ENCODE data around the gene TAF1D.

The TAF1D gene

GRCh38 chr11:93727985-93728791 is 13.1 kb downstream of the TAF1D start:
- Mint-ChIP-seq H3K27ac (no peak overlapping the region), H3K9me3 (no peaks in the 10 kb centered on the region), H3K4me3 (no peak overlapping the region), H3K36me3 (ENCODE audit: low read depth) (peaks cover 80% of the 10 kb centered on the region), H3K27me3 (no peaks in the 10 kb centered on the region), H3K4me1 (ENCODE audit: low read depth) (no peaks in the 10 kb centered on the region)
- intact Hi-C loops (cut with micrococcal nuclease) = no loop called here

- no peaks in the 10 kb centered on the region for H3K4me1 Mint-ChIP-seq (ENCODE audit: low read depth)
- H3K4me3 Mint-ChIP-seq = no peak overlapping the region
- peaks cover 64% of the 10 kb centered on the region for H3K36me3 Mint-ChIP-seq (ENCODE audit: low read depth)
- intact Hi-C loops (cut with micrococcal nuclease) = no loop called here
- H3K27ac Mint-ChIP-seq = no peak overlapping the region
- H3K9me3 Mint-ChIP-seq = no peaks in the 10 kb centered on the region
- no peaks in the 10 kb centered on the region for H3K27me3 Mint-ChIP-seq
Observed at GRCh38 chr11:93724089-93724488, 17.2 kb downstream of the TAF1D start.

- peaks cover 68% of the 10 kb centered on the region for H3K36me3 Mint-ChIP-seq (ENCODE audit: low read depth)
- H3K4me1 Mint-ChIP-seq (ENCODE audit: low read depth) = peaks cover 14% of the 10 kb centered on the region
- no peaks in the 10 kb centered on the region for H3K9me3 Mint-ChIP-seq
- H3K27me3 Mint-ChIP-seq = no peaks in the 10 kb centered on the region
- H3K27ac Mint-ChIP-seq = no peak overlapping the region
- H3K4me3 Mint-ChIP-seq = no peak overlapping the region
- intact Hi-C loops (cut with micrococcal nuclease) = no loop called here
Observed at GRCh38 chr11:93720522-93720921, 20.8 kb downstream of the TAF1D start.

GRCh38 chr11:93719310-93719709 is 22.0 kb downstream of the TAF1D start:
- intact Hi-C loops (cut with micrococcal nuclease) = no loop called here
- Mint-ChIP-seq H3K4me1 (ENCODE audit: low read depth) (peaks cover 14% of the 10 kb centered on the region), H3K27me3 (no peaks in the 10 kb centered on the region), H3K4me3 (no peak overlapping the region), H3K36me3 (ENCODE audit: low read depth) (peaks cover 69% of the 10 kb centered on the region), H3K27ac (no peak overlapping the region), H3K9me3 (no peaks in the 10 kb centered on the region)

GRCh38 chr11:93718057-93718563 is 23.2 kb downstream of the TAF1D start:
- Mint-ChIP-seq H3K27me3 (no peaks in the 10 kb centered on the region), H3K9me3 (no peaks in the 10 kb centered on the region), H3K36me3 (ENCODE audit: low read depth) (peaks cover 77% of the 10 kb centered on the region), H3K4me1 (ENCODE audit: low read depth) (peaks cover 14% of the 10 kb centered on the region), H3K27ac (peak overlapping the region; percentile 50), H3K4me3 (no peak overlapping the region)
- intact Hi-C loops (cut with micrococcal nuclease) = no loop called here

- Mint-ChIP-seq H3K4me1 (ENCODE audit: low read depth) (peaks cover 14% of the 10 kb centered on the region), H3K27ac (peak overlapping the region; percentile 50), H3K27me3 (no peaks in the 10 kb centered on the region), H3K36me3 (ENCODE audit: low read depth) (peaks cover 77% of the 10 kb centered on the region), H3K9me3 (no peaks in the 10 kb centered on the region), H3K4me3 (no peak overlapping the region)
- intact Hi-C loops (cut with micrococcal nuclease) = no loop called here
Observed at GRCh38 chr11:93717501-93717900, 23.8 kb downstream of the TAF1D start.

GRCh38 chr11:93715797-93716396 is 25.4 kb downstream of the TAF1D start:
- Mint-ChIP-seq H3K4me1 (ENCODE audit: low read depth) (peaks cover 14% of the 10 kb centered on the region), H3K27me3 (no peaks in the 10 kb centered on the region), H3K36me3 (ENCODE audit: low read depth) (peaks cover 78% of the 10 kb centered on the region), H3K27ac (no peak overlapping the region), H3K9me3 (peaks cover 5% of the 10 kb centered on the region), H3K4me3 (no peak overlapping the region)
- intact Hi-C loops (cut with micrococcal nuclease) = no loop called here

GRCh38 chr11:93712678-93713077 is 28.6 kb downstream of the TAF1D start:
- Mint-ChIP-seq H3K36me3 (ENCODE audit: low read depth) (peaks cover 96% of the 10 kb centered on the region), H3K4me1 (ENCODE audit: low read depth) (peaks cover 5% of the 10 kb centered on the region), H3K27ac (no peak overlapping the region), H3K9me3 (peaks cover 37% of the 10 kb centered on the region), H3K27me3 (no peaks in the 10 kb centered on the region), H3K4me3 (no peak overlapping the region)
- intact Hi-C loops (cut with micrococcal nuclease) = no loop called here

GRCh38 chr11:93710239-93710638 is 31.1 kb downstream of the TAF1D start:
- Mint-ChIP-seq H3K9me3 (peaks cover 37% of the 10 kb centered on the region), H3K4me1 (ENCODE audit: low read depth) (no peaks in the 10 kb centered on the region), H3K27ac (no peak overlapping the region), H3K36me3 (ENCODE audit: low read depth) (peaks cover 93% of the 10 kb centered on the region), H3K4me3 (no peak overlapping the region), H3K27me3 (no peaks in the 10 kb centered on the region)
- intact Hi-C loops (cut with micrococcal nuclease) = no loop called here

- Mint-ChIP-seq H3K4me3 (no peak overlapping the region), H3K4me1 (ENCODE audit: low read depth) (no peaks in the 10 kb centered on the region), H3K27ac (no peak overlapping the region), H3K9me3 (peaks cover 15% of the 10 kb centered on the region), H3K27me3 (no peaks in the 10 kb centered on the region), H3K36me3 (ENCODE audit: low read depth) (peaks cover 77% of the 10 kb centered on the region)
- intact Hi-C loops (cut with micrococcal nuclease) = no loop called here
Observed at GRCh38 chr11:93704237-93704636, 37.1 kb downstream of the TAF1D start.

- H3K27ac Mint-ChIP-seq = no peak overlapping the region
- H3K4me3 Mint-ChIP-seq = no peak overlapping the region
- H3K27me3 Mint-ChIP-seq = no peaks in the 10 kb centered on the region
- no peaks in the 10 kb centered on the region for H3K9me3 Mint-ChIP-seq
- peaks cover 80% of the 10 kb centered on the region for H3K36me3 Mint-ChIP-seq (ENCODE audit: low read depth)
- intact Hi-C loops (cut with micrococcal nuclease) = no loop called here
- no peaks in the 10 kb centered on the region for H3K4me1 Mint-ChIP-seq (ENCODE audit: low read depth)
Observed at GRCh38 chr11:93700830-93701229, 40.5 kb downstream of the TAF1D start.

- Mint-ChIP-seq H3K36me3 (ENCODE audit: low read depth) (peaks cover 73% of the 10 kb centered on the region), H3K27me3 (no peaks in the 10 kb centered on the region), H3K27ac (no peak overlapping the region), H3K4me1 (ENCODE audit: low read depth) (no peaks in the 10 kb centered on the region), H3K4me3 (no peak overlapping the region), H3K9me3 (no peaks in the 10 kb centered on the region)
- intact Hi-C loops (cut with micrococcal nuclease) = loop anchor here (5.0 kb wide), 1 partner anchor 35 kb away; no protein-coding TSS in a partner anchor
Observed at GRCh38 chr11:93697611-93698010, 43.7 kb downstream of the TAF1D start.

- Mint-ChIP-seq H3K36me3 (ENCODE audit: low read depth) (peaks cover 74% of the 10 kb centered on the region), H3K27ac (no peak overlapping the region), H3K27me3 (no peaks in the 10 kb centered on the region), H3K4me1 (ENCODE audit: low read depth) (peaks cover 3% of the 10 kb centered on the region), H3K9me3 (no peaks in the 10 kb centered on the region), H3K4me3 (no peak overlapping the region)
- intact Hi-C loops (cut with micrococcal nuclease) = no loop called here
Observed at GRCh38 chr11:93694557-93694956, 46.7 kb downstream of the TAF1D start.

GRCh38 chr11:93694109-93694508 is 47.2 kb downstream of the TAF1D start:
- Mint-ChIP-seq H3K9me3 (no peaks in the 10 kb centered on the region), H3K27me3 (no peaks in the 10 kb centered on the region), H3K27ac (no peak overlapping the region), H3K4me3 (no peak overlapping the region), H3K4me1 (ENCODE audit: low read depth) (peaks cover 7% of the 10 kb centered on the region), H3K36me3 (ENCODE audit: low read depth) (peaks cover 74% of the 10 kb centered on the region)
- intact Hi-C loops (cut with micrococcal nuclease) = no loop called here
